Smooth muscle cell (in vitro differentiated cells): Measurements from ENCODE around the gene ZBTB20. TPM values are rescaled to one million over a fixed set of nuclear protein-coding genes. Genes with fewer than 3 reads are reported as not detected.

Experiments used
- DNase-seq: peaks from one replicate; lab custom pipeline; 2025; ENCODE audit not compliant: unreplicated experiment; lab: John Stamatoyannopoulos, UW
- H2AFZ ChIP-seq: fragments of 200-600 bp; sonication (generic); 2 replicates; pipeline ENCODE4 v1.6.0; 2016; ENCODE audit warnings: antibody characterized with exemption, low read depth, mild to moderate bottlenecking
- H3F3A ChIP-seq: fragments of 200-600 bp; sonication (generic); 2 replicates; pipeline ENCODE4 v1.6.0; 2017; ENCODE audit warnings: antibody characterized with exemption, low read depth
- H3K27ac ChIP-seq: fragments of 200-600 bp; sonication (generic); 2 replicates; pipeline ENCODE4 v1.5.1; 2016; ENCODE audit warnings: low read depth, mild to moderate bottlenecking
- H3K27me3 ChIP-seq: fragments of 200-600 bp; sonication (generic); 2 replicates; pipeline ENCODE4 v1.6.1; 2016; ENCODE audit warnings: low read depth, mild to moderate bottlenecking
- H3K36me3 ChIP-seq: fragments of 200-600 bp; sonication (generic); 2 replicates; pipeline ENCODE4 v1.5.1; 2016; ENCODE audit warnings: low read depth
- H3K4me1 ChIP-seq: fragments of 200-600 bp; sonication (generic); 2 replicates; pipeline ENCODE4 v1.5.1; 2016; ENCODE audit warnings: low read depth
- H3K4me2 ChIP-seq: fragments of 200-600 bp; sonication (generic); 2 replicates; pipeline ENCODE4 v1.6.0; 2016; ENCODE audit warnings: mild to moderate bottlenecking
- H3K4me3 ChIP-seq: fragments of 200-600 bp; sonication (generic); 2 replicates; pipeline ENCODE4 v1.5.1; 2016; ENCODE audit warnings: mild to moderate bottlenecking
- H3K79me2 ChIP-seq: fragments of 200-600 bp; sonication (generic); 2 replicates; pipeline ENCODE4 v1.6.0; 2016; ENCODE audit warnings: low read depth, mild to moderate bottlenecking
- H3K9ac ChIP-seq: fragments of 200-600 bp; sonication (generic); 2 replicates; pipeline ENCODE4 v1.6.0; 2016; ENCODE audit warnings: low read depth
- H3K9me3 ChIP-seq: fragments of 200-600 bp; sonication (generic); replicated peaks from 2 replicates; pipeline ENCODE4 v1.5.1; 2016; ENCODE audit warnings: low read depth
- H4K20me1 ChIP-seq: fragments of 200-600 bp; sonication (generic); 2 replicates; pipeline ENCODE4 v1.6.0; 2016; ENCODE audit warnings: low read depth
- WGBS: methylation state at CpG from one replicate; pipeline ENCODE4 v1.1.7; 2016; ENCODE audit warnings: low lambda C conversion rate; 5-methylcytosine and 5-hydroxymethylcytosine counted together
- polyA plus RNA-seq: library from polyadenylated mRNA; unstranded; fragments of >200 nt; fragmentation: Nextera tagmentation; extraction: Ambion mirVana; gene quantifications from 2 replicates; pipeline ENCODE4 v1.2.1, GENCODE V29; 2016
- total RNA-seq: library from RNA; depleted of rRNA; stranded (reverse); fragments of >200 nt; gene quantifications from 2 replicates; pipeline ENCODE4 v1.2.3, GENCODE V29; 2014
- TF ChIP-seq, protein P1 (sequence below): fragments of 200-600 bp; sonication (generic); IDR thresholded peaks from 2 replicates; pipeline ENCODE4 v1.5.1; 2017; ENCODE audit warnings: borderline replicate concordance, mild to moderate bottlenecking, antibody characterized with exemption; ENCODE audit not compliant: insufficient read depth, poor library complexity, severe bottlenecking

The ZBTB20 gene
- total and polyA plus RNA-seq, 2 experiments from 2014 or later, result 4.9 to 6.8 TPM

DNA sequence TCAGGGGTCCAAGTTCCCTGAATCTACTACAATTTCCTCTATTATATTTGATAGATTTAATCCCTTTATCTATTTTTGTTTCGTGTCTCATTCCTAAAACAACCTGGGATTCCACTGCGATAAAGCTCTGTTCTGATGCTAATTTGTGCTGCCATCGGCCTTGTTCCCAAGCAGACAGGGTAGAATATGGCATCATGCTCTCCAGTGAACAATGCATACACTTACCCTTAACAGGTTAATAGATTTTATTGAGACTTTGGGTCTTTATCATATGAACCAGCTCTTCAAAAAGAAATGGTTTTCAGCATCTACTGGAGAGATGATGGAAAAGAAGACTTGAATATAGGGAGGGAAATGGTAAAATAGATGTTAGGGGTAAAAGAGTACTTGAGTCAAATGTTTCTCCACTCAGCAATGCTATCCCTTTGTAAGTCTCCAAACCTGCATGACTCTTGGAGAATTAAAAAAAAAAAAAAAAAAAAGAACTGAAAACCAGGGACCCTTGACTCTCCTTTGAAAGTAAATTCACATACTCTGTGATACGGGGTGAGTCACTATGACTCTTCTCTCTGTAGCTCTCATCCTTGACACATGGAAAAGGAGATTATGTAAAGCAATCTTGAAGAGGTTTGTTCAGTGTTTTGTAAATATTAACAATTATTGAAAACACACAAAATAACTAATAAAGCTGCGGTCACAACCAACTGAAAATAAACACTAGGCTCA lies 268.8 kb downstream of the ZBTB20 start:
- WGBS, result 60% methylated on average over 5 of the region's 5 CpGs
- DNase-seq, result no peak
- Histone ChIP-seq H3K4me2 (peak overlapping the region; percentile 71), H3K9ac (peak overlapping the region; percentile 9), H3K79me2 (no peaks in the 10 kb centered on the region), H3K36me3 (no peaks in the 10 kb centered on the region), H4K20me1 (no peaks in the 10 kb centered on the region), H3K27me3 (no peaks in the 10 kb centered on the region), H3K27ac (peak overlapping the region; percentile 63), H2AFZ (no peak overlapping the region), H3K4me1 (peaks cover 19% of the 10 kb centered on the region), H3K9me3 (no peaks in the 10 kb centered on the region), H3F3A (no peaks in the 10 kb centered on the region), H3K4me3 (no peak overlapping the region)
- TF ChIP-seq, protein P1, sequence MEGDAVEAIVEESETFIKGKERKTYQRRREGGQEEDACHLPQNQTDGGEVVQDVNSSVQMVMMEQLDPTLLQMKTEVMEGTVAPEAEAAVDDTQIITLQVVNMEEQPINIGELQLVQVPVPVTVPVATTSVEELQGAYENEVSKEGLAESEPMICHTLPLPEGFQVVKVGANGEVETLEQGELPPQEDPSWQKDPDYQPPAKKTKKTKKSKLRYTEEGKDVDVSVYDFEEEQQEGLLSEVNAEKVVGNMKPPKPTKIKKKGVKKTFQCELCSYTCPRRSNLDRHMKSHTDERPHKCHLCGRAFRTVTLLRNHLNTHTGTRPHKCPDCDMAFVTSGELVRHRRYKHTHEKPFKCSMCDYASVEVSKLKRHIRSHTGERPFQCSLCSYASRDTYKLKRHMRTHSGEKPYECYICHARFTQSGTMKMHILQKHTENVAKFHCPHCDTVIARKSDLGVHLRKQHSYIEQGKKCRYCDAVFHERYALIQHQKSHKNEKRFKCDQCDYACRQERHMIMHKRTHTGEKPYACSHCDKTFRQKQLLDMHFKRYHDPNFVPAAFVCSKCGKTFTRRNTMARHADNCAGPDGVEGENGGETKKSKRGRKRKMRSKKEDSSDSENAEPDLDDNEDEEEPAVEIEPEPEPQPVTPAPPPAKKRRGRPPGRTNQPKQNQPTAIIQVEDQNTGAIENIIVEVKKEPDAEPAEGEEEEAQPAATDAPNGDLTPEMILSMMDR, result no peak

DNA sequence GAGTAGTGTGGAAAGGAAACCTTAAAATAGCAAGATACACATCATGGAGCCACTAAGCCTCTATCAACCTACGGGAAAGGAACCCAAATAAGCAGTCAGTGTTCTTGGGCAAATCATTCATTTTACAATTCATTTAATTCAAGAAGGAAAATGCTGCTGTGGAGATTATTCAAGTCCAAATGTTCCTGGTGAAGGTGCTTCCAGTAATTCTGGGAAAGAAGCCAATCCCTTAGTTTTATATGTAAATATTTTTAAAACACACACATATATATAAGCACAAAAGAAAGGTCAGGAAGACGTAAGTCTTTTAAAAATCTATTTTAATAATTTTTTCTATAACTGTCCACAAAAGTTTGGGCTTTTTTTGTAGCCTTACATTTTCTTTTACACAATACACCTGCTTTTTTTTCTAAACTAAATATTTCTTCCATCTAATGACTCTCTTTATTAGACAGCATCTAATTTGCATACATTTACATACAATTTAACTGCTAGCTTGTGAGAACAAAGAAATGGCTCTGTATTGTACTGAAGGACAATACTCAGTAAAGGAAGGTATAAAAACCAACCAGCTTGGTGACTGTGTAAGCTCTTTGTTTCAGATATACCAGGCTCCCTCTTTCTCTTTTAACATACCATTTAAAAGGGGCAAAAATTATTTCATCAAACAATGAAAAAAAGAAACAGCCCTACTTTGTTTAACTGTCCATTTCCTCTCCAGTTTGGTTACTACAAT lies 269.5 kb downstream of the ZBTB20 start:
- peaks cover 19% of the 10 kb centered on the region for H3K4me1 ChIP-seq
- no peak overlapping the region for H3K4me3 ChIP-seq
- H3K36me3 ChIP-seq, result no peaks in the 10 kb centered on the region
- TF ChIP-seq, protein P1, result no peak
- H3K79me2 ChIP-seq, result no peaks in the 10 kb centered on the region
- H3F3A ChIP-seq, result no peaks in the 10 kb centered on the region
- H3K4me2 ChIP-seq, result no peak overlapping the region
- H3K27me3 ChIP-seq, result no peaks in the 10 kb centered on the region
- no peak for DNase-seq
- 90% methylated on average over 2 of the region's 2 CpGs for WGBS
- no peak overlapping the region for H2AFZ ChIP-seq
- H4K20me1 ChIP-seq, result no peaks in the 10 kb centered on the region
- no peak overlapping the region for H3K9ac ChIP-seq
- no peaks in the 10 kb centered on the region for H3K9me3 ChIP-seq
- H3K27ac ChIP-seq, result no peak overlapping the region

DNA sequence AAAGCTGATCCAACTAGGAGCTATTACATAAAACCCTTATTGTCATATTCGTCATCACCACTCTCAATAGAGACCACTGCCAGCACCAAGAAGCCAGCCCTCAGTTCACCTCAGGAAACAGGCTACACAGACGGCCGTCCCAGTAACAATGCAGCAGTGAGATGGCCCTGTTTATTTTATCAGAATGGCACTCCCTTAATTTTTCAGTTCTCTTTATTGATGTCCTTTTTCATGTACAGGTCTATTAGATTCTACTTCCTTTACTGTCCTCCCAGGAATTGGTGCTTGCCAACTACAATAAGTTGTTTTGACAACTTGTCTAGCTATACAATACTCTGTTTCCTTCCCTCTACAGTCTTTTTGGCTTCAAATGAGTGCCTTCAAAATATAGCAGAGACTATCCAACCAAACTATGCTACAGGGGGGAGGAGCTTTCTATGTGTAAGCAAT lies 272.5 kb downstream of the ZBTB20 start:
- H3K79me2 ChIP-seq, result no peaks in the 10 kb centered on the region
- no peak overlapping the region for H2AFZ ChIP-seq
- H3K4me1 ChIP-seq, result peaks cover 14% of the 10 kb centered on the region
- no peak overlapping the region for H3K4me2 ChIP-seq
- no peaks in the 10 kb centered on the region for H3F3A ChIP-seq
- no peak overlapping the region for H3K9ac ChIP-seq
- TF ChIP-seq, protein P1, result no peak
- no peaks in the 10 kb centered on the region for H3K36me3 ChIP-seq
- WGBS, result 87% methylated on average over 3 of the region's 3 CpGs
- no peak overlapping the region for H3K27ac ChIP-seq
- DNase-seq, result no peak
- no peak overlapping the region for H3K4me3 ChIP-seq
- H3K27me3 ChIP-seq, result no peaks in the 10 kb centered on the region
- no peaks in the 10 kb centered on the region for H3K9me3 ChIP-seq
- no peaks in the 10 kb centered on the region for H4K20me1 ChIP-seq
